A204.1 (cell line): ENCODE results near the gene NBAS.
"Not testable (repeated sequence)": the region's sequence is repeated elsewhere in the genome, so short reads cannot be mapped to it uniquely, and the experiment has no call there.

ENCODE experiments used
- FAIRE-seq: peaks from 2 replicates; lab custom pipeline; 2012; peaks lifted over from hg19 to GRCh38; lab: Jason Lieb, UNC

The NBAS gene

DNA sequence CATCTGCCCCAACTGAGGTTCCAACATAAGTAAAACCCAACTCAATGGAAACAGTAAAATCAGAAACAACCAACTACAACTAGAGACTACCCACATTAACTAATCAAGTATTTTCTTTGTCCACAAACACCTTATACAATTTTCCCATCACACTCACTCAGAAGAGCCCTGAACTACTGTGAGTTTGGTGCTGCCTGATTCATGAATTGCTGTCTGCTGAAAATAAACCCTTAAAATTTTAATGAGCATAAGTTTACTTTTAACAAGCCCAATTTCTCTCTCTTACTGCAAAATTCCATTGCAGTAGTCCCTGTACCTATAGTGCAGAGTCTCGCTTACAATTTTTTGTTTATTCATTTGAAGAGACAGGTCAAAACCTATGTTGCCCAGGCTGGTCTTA is 203.9 kb downstream of the NBAS start:
- no peak for FAIRE-seq

DNA sequence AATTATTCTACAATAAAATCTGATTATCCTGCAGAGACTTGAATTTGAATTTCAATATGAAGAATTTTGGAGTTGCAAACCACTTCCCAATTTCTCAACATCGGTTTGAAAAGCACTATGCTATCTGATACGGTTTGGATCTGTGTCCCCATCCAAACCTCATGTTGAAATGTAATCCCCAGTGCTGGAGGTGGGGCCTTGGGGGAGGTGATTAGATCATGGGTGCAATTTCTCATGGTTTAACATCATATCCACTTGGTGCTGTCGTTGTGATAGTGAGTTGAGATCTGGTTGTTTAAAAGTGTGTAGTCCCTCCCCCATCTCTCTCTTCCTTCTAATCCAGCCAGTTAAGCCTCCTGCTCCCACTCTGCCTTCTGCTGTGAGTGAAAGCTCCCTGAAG is 205.7 kb downstream of the NBAS start:
- no peak for FAIRE-seq

GRCh38 chr2:15354596-15355366 is 206.4 kb downstream of the NBAS start:
- no peak for FAIRE-seq

GRCh38 chr2:15352363-15352762 is 208.8 kb downstream of the NBAS start:
- no peak for FAIRE-seq

GRCh38 chr2:15348636-15349035 is 212.5 kb downstream of the NBAS start:
- FAIRE-seq: no peak

GRCh38 chr2:15348045-15348444 is 213.1 kb downstream of the NBAS start:
- no peak for FAIRE-seq

DNA sequence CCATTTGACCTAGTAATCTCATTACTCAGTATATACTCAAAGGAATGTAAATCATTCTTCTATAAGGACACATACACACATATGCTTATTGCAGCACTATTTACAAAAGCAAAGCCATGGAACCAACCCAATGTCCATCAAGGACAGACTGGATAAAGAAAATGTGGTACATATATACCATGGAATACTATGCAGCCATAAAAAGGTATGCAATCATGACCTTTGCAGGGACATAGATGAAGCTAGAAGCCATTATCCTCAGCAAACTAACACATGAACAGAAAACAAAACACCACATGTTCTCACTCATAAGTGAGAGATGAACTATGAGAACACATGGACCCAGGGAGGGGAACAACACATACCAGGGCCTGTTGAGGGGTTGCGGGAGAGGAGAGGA is 214.5 kb downstream of the NBAS start:
- FAIRE-seq: no peak

- no peak for FAIRE-seq
Observed at GRCh38 chr2:15337996-15338666, 223.0 kb downstream of the NBAS start.

GRCh38 chr2:15334644-15335326 is 226.3 kb downstream of the NBAS start:
- FAIRE-seq: no peak

GRCh38 chr2:15331787-15332186 is 229.3 kb downstream of the NBAS start:
- no peak for FAIRE-seq

GRCh38 chr2:15325296-15325695 is 235.8 kb downstream of the NBAS start:
- no peak for FAIRE-seq

DNA sequence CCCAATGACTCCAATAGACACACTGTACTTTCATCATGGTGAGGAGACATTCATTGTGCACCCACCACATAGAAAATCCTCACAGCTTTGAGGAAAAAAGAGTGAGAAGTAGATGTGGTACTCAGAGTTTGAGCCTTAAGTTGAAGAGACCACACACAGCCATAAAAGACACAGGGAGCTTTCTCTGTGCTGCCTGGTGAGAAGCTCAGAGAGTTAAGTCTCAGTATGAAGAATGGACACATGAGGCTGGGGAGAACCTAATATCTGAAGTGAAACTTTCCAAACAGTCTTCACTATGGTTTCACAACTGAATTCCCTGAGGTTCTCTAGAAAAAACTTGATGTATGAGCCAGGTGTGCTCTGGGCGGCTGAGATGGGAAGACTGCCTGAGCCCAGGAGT is 237.9 kb downstream of the NBAS start:
- FAIRE-seq: no peak

DNA sequence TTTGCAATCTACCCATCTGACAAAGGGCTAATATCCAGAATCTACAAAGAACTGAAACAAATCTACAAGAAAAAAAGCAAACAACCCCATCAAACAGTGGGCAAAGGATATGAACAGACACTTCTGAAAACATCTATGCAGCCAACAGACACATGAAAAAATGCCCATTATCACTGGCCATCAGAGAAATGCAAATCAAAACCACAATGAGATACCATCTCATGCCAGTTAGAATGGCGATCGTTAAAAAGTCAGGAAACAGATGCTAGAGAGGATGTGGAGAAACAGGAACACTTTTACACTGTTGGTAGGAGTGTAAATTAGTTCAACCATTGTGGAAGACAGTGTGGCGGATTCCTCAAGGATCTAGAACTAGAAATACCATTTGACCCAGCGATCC is 239.7 kb downstream of the NBAS start:
- not testable (repeated sequence) for FAIRE-seq

- FAIRE-seq: no peak
Observed at GRCh38 chr2:15316370-15316814, 244.7 kb downstream of the NBAS start.

GRCh38 chr2:15315411-15315810 is 245.7 kb downstream of the NBAS start:
- FAIRE-seq: no peak

GRCh38 chr2:15313657-15314056 is 247.5 kb downstream of the NBAS start:
- no peak for FAIRE-seq

DNA sequence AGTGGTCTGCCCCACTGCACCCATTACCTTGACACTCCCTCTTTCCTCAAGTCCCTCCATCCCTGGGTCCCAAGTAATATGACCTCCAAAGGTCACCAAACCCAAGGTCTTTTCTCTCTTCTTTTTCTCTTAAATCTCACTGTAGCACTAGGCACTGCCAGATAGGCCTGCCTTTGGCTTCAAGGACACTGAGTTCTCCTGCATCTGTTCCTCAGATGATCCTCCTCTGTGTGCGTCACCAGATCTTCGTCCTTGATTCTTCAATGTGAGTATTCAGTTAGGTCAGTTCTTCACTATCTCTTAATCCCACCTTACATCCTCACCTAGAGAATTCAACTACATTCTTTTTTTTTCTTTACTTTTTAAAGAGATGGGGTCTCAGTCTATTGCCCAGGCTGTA is 249.2 kb downstream of the NBAS start:
- FAIRE-seq: no peak

GRCh38 chr2:15311201-15311907 is 249.8 kb downstream of the NBAS start:
- FAIRE-seq: no peak

DNA sequence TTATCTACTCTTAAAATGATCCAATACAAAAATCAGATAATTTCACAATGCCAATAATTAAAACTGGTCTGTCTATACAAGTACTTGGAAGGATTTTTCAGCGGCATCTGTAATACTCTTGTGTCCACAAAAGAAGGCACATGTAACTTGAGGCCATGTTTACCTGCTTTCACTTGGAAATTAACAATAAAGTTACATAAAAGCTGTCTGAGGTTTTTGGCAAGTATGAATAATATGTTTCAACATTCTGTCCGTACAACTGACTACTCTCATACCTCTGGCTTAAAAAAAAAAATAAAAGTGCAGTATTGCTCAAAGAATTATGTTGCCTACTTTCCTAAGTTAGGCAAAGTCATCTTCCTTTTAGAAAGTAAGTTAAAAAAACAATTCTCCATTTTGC is 253.6 kb downstream of the NBAS start:
- no peak for FAIRE-seq

DNA sequence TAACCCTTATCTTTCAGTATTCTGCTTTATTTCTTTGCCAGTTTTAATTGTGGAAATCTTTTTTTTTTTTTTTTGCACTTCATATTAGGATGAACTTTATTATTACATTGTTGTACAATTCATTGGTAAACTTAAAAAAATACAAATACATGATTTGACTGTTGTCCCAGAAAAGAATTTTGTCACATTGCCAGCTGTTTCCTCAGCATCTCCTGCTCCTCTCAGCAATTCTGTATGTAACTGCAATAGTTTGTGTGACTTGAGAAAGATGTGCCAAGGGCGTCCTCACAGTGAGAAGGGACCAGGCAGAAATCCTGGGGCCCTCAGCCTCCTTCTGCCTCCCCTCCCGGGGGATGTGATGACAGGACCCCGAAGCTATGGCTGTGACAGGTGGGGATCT is 254.4 kb downstream of the NBAS start:
- FAIRE-seq: no peak

DNA sequence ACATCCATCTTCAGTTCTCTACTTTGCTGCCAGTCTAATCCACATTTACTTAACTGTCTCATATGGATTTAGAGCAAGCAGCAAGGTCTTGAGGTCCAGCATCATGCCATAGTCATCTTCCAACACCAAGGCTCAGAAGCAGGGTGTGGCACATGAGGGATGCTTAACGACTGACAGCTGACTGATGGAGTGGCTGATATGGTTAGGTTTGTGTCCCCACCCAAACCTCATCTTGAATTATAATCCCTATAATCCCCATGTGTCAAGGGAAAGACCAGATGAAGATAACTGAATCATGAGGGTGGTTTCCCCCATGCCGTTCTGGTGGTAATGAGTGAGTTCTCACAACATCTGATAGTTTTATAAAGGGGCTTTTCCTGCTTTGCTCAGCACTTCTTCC is 257.3 kb downstream of the NBAS start:
- no peak for FAIRE-seq

DNA sequence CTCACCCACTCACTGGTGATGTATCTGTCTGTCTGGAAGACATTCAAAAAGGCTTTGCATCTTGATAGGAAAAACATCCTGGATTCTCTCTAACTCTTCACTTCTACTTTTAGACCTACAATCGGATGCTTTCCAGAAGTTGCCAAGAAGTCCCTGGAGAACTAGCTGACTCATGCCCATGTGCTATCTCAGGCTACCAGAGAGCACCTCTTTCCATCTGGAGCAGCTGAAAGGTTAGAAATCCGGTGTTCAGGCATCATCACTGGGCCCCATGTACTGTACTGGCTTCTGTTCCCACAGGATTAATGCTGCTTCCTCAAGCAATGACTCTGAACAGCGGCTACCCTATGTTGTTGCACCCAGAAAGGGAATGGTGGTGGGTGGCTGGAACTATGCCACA is 259.0 kb downstream of the NBAS start:
- FAIRE-seq: no peak
